ENCODE data around the gene VSIG10. TPM values are rescaled to one million over a fixed set of nuclear protein-coding genes. Genes with fewer than 3 reads are reported as not detected.

Gene VSIG10
- total and polyA plus RNA-seq, 2 of the 13 experiments (the other 11 are each of a cell fraction or from before 2014, with no cell fraction given): 25.6 to 42.5 TPM

GRCh38 chr12:118055144-118055557 is 48.7 kb downstream of the VSIG10 start (continued):
- no peak for TF ChIP-seq ZNF607 (CRISPR knock-in tag; IDR thresholded peaks at IDR 0.05; ENCODE audit: borderline replicate concordance)
- no peak for TF ChIP-seq TBX2 (CRISPR knock-in tag; IDR thresholded peaks at IDR 0.05; ENCODE audit: borderline replicate concordance)
- no peak for TF ChIP-seq NFE2L1 (CRISPR knock-in tag; IDR thresholded peaks at IDR 0.05; ENCODE audit: borderline replicate concordance)
- TF ChIP-seq SP1 (IDR thresholded peaks at IDR 0.05): no peak
- no peak for TF ChIP-seq SP1 (CRISPR knock-in tag; IDR thresholded peaks at IDR 0.05)
- TF ChIP-seq HDAC6 (IDR thresholded peaks at IDR 0.05; ENCODE audit: low read depth, low read length): no peak
- no peak for TF ChIP-seq CBX2 (IDR thresholded peaks at IDR 0.05; ENCODE audit: low read depth, low read length)
- no peak for TF ChIP-seq CBX2 (CRISPR knock-in tag; IDR thresholded peaks at IDR 0.05; ENCODE audit: low read depth)
- TF ChIP-seq SNAPC2 (CRISPR knock-in tag; IDR thresholded peaks at IDR 0.05): no peak
- TF ChIP-seq RFX1 (IDR thresholded peaks at IDR 0.05): no peak
- TF ChIP-seq SMARCC2 (IDR thresholded peaks at IDR 0.05): no peak
- no peak for TF ChIP-seq ZNF224 (CRISPR knock-in tag; IDR thresholded peaks at IDR 0.05)
- no peak for TF ChIP-seq PTBP1 (IDR thresholded peaks at IDR 0.05; ENCODE audit: low read depth, low read length, poor library complexity, severe bottlenecking)
- TF ChIP-seq ATF6 (CRISPR knock-in tag; conservative IDR thresholded peaks at IDR 0.05): no peak
